HG02884 (cell line): ENCODE measurements around the gene PCDHGA10.
"Not testable (repeated sequence)": the region's sequence is repeated elsewhere in the genome, so short reads cannot be mapped to it uniquely, and the experiment has no call there.

ENCODE experiments used
- ATAC-seq: cut with Tn5 transposase; IDR thresholded peaks from one replicate; pipeline ENCODE4 v1.9.1; 2021; ENCODE audit warnings: mild to moderate bottlenecking, moderate library complexity; ENCODE audit not compliant: unreplicated experiment

Gene PCDHGA10

GRCh38 chr5:141412854-141413539 is at the start of gene PCDHGA10:
PCDHGA10 (plus strand) TSS chr5:141412987; CDS start chr5:141413176, 189 bp downstream.
- ATAC-seq = peak; percentile 72

DNA sequence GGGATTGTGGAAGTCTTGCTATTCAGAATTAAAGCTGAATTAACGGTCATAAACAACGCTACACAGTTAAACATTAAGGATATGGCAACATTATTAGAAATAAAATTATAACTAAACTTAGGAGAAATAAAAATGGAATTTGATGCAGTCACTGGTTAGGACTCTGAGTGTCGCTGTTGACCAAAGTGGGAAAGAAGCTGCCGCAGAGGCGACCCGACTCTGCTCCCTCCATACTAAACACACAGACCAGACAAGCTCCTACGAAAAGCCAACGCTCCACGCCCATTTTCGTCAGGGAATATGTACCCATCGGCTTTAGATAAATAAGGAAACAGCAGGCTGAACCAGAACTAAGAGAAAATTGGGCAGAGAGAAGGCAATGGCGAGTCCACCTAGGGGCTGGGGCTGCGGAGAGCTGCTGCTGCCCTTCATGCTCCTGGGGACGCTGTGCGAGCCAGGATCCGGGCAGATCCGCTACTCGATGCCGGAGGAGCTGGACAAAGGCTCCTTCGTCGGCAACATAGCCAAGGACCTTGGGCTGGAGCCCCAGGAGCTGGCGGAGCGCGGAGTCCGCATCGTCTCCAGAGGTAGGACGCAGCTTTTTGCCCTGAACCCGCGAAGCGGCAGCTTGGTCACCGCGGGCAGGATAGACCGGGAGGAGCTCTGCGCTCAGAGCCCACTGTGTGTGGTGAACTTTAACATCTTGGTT is 48.7 kb upstream of the PCDHGA10 start, which contains the start of gene PCDHGA5:
Gene PCDHGA5, plus strand, starts transcription at position 211 of the 709 bp plus-strand sequence. Its CDS starts 169 bp downstream, at position 380.
- ATAC-seq = no peak

DNA sequence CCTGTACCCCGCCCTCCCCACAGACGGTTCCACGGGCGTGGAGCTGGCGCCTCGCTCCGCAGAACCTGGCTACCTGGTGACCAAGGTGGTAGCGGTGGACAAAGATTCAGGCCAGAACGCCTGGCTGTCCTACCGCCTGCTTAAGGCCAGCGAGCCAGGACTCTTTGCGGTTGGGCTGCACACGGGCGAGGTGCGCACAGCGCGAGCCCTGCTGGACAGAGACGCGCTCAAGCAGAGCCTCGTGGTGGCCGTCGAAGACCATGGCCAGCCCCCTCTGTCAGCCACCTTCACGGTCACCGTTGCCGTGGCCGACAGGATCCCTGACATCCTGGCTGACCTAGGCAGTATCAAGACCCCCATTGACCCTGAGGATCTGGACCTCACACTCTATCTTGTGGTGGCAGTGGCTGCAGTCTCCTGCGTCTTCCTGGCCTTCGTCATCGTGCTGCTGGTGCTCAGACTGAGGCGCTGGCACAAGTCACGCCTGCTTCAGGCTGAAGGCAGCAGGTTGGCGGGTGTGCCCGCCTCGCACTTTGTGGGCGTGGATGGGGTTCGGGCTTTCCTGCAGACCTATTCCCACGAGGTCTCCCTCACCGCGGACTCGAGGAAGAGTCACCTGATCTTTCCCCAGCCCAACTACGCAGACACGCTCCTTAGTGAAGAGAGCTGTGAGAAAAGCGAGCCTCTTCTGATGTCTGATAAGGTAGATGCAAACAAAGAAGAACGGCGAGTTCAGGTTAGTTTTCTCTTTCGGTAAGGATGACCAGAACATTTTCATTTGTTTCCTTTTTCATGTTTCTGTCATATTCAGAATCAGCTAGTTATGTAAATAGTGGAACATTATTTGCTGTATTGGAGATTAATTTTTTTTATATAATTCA is 46.5 kb upstream of the PCDHGA10 start:
- ATAC-seq = no peak

DNA sequence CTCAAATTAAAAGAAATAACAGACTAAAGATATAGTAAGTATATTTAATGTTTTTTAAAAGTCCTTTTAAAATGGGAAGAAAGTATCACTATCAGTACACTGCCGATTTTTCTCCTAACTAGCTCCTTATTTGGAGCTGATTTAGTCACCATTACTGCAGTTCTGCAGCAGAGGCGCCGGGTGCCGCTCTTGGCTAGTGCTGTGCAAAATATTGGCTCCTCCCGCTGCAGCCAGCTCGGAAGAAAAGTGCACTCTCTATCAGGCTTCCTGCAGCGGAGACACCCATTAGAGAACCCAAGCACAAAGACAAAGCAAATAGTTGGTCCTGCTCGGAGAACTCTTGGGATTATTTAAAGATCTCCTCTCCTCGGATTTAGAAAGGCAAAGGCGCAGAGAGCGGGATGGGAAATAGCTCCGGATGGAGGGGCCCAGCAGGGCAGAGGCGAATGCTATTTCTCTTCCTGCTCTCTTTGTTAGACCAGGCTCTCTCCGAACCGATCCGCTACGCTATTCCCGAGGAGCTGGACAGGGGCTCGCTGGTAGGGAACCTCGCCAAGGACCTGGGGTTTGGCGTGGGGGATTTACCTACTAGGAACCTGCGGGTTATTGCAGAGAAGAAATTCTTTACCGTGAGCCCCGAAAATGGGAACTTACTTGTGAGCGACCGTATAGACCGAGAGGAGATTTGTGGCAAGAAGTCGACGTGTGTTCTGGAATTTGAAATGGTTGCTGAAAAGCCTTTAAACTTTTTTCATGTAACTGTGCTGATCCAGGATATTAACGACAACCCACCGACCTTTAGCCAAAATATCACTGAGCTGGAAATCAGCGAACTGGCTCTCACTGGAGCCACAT is 42.6 kb upstream of the PCDHGA10 start, which contains the start of gene PCDHGB3:
Gene PCDHGB3, plus strand, starts transcription at position 249 of the 855 bp plus-strand sequence. Its CDS starts 153 bp downstream, at position 402.
- peak; percentile 98 for ATAC-seq

DNA sequence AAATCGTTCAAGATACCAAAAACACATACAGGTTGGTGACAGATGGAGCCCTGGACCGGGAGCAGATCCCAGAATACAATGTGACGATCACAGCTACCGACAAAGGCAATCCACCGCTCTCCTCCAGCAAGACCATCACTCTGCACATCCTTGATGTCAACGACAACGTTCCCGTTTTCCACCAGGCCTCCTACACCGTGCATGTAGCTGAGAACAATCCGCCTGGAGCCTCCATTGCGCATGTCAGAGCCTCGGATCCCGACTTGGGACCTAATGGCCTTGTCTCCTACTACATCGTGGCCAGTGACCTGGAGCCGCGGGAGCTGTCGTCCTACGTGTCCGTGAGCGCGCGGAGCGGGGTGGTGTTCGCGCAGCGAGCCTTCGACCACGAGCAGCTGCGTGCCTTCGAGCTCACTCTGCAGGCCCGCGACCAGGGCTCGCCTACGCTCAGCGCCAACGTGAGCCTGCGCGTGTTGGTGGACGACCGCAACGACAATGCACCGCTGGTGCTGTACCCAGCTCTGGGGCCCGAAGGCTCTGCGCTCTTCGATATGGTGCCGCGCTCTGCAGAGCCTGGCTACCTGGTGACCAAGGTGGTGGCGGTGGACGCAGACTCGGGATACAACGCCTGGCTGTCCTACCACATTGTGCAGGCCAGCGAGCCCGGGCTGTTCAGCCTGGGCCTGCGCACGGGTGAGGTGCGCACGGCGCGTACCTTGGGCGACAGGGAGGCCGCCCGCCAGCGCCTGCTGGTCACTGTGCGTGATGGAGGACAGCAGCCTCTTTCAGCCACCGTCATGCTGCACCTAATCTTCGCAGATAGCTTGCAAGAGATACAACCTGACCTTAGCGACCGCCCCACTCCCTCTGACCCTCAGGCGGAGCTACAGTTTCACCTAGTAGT is 41.0 kb upstream of the PCDHGA10 start:
- no peak for ATAC-seq

- no peak for ATAC-seq
Observed at GRCh38 chr5:141373673-141374317, 39.0 kb upstream of the PCDHGA10 start, which contains the start of gene PCDHGA6. PCDHGA6 (plus strand) TSS chr5:141373891; CDS start chr5:141374084, 193 bp downstream.

DNA sequence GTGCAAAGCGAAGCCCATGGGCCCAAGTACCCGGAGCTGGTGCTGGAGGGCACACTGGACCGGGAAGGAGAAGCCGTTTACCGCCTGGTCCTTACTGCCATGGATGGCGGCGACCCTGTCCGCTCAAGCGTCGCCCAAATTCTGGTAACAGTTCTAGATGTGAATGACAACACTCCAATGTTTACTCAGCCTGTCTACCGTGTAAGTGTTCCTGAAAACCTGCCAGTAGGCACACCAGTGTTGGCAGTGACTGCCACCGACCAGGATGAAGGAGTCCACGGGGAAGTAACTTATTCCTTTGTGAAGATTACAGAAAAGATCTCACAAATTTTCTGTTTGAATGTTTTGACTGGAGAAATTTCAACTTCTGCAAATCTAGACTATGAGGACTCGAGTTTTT is 38.2 kb upstream of the PCDHGA10 start:
- ATAC-seq = no peak

- ATAC-seq = not testable (repeated sequence)
Observed at GRCh38 chr5:141375444-141376155, 37.2 kb upstream of the PCDHGA10 start.

- ATAC-seq = no peak
Observed at GRCh38 chr5:141382469-141383294, 30.1 kb upstream of the PCDHGA10 start, which contains the start of gene PCDHGA7. PCDHGA7 (plus strand) TSS chr5:141382742; CDS start chr5:141382900, 158 bp downstream.

DNA sequence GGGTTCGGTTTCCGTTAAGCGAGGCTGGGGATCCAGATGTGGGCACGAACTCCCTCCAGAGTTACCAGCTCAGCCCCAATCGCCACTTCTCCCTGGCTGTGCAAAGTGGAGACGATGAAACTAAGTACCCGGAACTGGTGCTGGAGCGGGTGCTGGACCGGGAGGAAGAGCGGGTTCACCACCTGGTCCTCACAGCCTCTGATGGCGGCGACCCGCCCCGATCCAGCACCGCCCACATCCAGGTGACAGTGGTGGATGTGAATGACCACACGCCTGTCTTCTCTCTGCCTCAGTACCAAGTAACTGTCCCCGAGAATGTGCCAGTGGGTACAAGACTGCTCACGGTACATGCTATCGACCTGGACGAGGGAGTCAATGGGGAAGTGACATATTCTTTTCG is 29.4 kb upstream of the PCDHGA10 start:
- no peak for ATAC-seq

DNA sequence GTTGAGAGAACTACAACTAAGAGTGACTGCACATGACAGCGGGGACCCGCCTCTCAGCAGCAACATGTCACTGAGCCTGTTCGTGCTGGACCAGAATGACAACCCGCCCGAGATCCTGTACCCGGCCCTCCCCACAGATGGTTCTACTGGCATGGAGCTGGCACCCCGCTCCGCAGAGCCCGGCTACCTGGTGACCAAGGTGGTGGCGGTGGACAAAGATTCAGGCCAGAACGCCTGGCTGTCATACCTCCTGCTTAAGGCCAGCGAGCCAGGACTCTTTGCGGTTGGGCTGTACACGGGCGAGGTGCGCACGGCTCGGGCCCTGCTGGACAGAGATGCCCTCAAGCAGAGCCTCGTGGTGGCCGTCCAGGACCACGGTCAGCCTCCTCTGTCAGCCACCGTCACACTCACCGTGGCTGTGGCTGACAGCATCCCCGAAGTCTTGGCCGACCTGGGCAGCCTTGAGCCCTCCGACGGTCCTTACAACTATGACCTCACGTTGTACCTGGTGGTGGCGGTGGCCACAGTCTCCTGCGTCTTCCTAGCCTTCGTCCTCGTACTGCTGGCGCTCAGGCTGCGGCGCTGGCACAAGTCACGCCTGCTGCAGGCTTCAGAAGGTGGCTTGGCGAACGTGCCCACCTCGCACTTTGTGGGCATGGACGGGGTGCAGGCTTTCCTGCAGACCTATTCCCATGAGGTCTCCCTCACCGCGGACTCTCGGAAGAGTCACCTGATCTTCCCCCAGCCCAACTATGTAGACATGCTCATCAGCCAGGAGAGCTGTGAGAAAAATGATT is 28.1 kb upstream of the PCDHGA10 start:
- no peak for ATAC-seq

GRCh38 chr5:141387557-141388311 is 25.1 kb upstream of the PCDHGA10 start, which contains the start of gene PCDHGB4:
PCDHGB4 (plus strand) TSS chr5:141387698; CDS start chr5:141387885, 187 bp downstream.
- ATAC-seq = peak; percentile 95

DNA sequence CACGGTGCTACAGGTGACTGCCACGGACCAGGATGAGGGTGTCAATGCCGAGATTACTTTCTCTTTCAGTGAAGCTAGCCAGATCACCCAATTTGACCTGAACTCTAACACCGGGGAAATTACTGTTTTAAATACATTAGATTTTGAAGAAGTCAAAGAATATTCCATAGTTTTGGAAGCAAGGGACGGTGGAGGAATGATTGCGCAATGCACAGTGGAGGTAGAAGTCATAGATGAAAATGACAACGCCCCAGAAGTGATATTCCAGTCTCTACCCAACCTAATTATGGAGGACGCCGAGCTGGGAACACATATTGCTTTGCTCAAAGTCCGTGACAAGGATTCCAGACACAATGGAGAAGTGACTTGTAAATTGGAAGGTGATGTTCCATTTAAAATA is 24.1 kb upstream of the PCDHGA10 start:
- no peak for ATAC-seq

DNA sequence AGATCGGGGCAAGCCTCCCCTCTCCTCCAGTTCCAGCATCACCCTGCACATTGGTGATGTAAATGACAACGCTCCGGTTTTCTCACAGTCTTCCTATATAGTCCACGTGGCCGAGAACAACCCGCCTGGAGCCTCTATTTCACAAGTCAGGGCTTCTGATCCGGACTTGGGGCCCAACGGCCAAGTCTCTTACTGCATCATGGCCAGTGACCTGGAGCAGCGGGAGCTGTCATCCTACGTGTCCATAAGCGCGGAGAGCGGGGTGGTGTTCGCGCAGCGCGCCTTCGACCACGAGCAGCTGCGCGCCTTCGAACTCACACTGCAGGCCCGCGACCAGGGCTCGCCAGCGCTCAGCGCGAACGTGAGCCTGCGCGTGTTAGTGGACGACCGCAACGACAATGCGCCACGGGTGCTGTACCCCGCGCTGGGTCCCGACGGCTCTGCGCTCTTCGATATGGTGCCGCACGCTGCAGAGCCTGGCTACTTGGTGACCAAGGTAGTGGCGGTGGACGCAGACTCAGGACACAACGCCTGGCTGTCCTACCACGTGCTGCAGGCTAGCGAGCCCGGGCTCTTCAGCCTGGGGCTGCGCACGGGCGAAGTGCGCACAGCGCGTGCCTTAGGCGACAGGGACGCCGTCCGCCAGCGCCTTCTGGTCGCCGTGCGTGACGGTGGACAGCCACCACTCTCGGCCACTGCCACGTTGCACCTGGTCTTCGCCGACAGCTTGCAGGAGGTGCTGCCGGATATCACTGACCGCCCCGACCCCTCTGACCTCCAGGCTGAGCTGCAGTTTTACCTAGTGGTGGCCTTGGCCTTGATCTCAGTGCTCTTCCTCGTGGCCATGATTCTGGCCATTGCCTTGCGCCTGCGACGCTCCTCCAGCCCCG is 23.4 kb upstream of the PCDHGA10 start:
- ATAC-seq = no peak
